Stimulated activated CD4-positive, alpha-beta T cell treated with anti-CD3 and anti-CD28 coated beads, Interleukin-12 subunit alpha, Interleukin-12 subunit beta, amount 100 ng/mL, for 24 hours (primary cell): Measurements from ENCODE around the gene BCR.

ENCODE experiments used
- DNase-seq, 2 experiments: peaks; one replicate each; pipeline ENCODE4 v3.0.0-alpha.2; 2020; ENCODE audit warnings: low read depth in 2 of 2

The BCR gene

GRCh38 chr22:23245045-23245798, 64.9 kb downstream of the BCR start:
- DNase-seq, result no peak

GRCh38 chr22:23245799-23246136, 65.5 kb downstream of the BCR start:
- no peak for DNase-seq

GRCh38 chr22:23246982-23247766, 66.9 kb downstream of the BCR start:
- no peak for DNase-seq

GRCh38 chr22:23248583-23248982, 68.3 kb downstream of the BCR start:
- DNase-seq, result no peak

- DNase-seq, result no peak
Measured at GRCh38 chr22:23250056-23250784, 69.9 kb downstream of the BCR start.

GRCh38 chr22:23250785-23251363, 70.6 kb downstream of the BCR start:
- DNase-seq, result no peak

- DNase-seq, result no peak
Measured at GRCh38 chr22:23251445-23252093, 71.3 kb downstream of the BCR start.

GRCh38 chr22:23253475-23254055, 73.3 kb downstream of the BCR start:
- no peak for DNase-seq

- no peak for DNase-seq
Measured at GRCh38 chr22:23255506-23256170, 75.3 kb downstream of the BCR start.

GRCh38 chr22:23256171-23256932, 76.0 kb downstream of the BCR start:
- DNase-seq, result no peak

- no peak for DNase-seq
Measured at GRCh38 chr22:23256986-23257888, 76.9 kb downstream of the BCR start.

GRCh38 chr22:23257889-23258825, 77.8 kb downstream of the BCR start:
- no peak for DNase-seq

- no peak for DNase-seq
Measured at GRCh38 chr22:23258826-23259170, 78.5 kb downstream of the BCR start.

GRCh38 chr22:23259916-23260644, 79.8 kb downstream of the BCR start:
- no peak for DNase-seq

- DNase-seq, result no peak
Measured at GRCh38 chr22:23260645-23261581, 80.6 kb downstream of the BCR start.

GRCh38 chr22:23261900-23262450, 81.7 kb downstream of the BCR start:
- no peak for DNase-seq
